GM23248 (cell line): Measurements from ENCODE around the gene ZSCAN1.

Experiments
- EZH2 ChIP-seq: fragments of 200-600 bp; sonication (generic); IDR thresholded peaks from 2 replicates; pipeline ENCODE4 v1.6.1; 2018; ENCODE audit warnings: antibody characterized with exemption, mild to moderate bottlenecking; ENCODE audit not compliant: insufficient read depth, poor library complexity, severe bottlenecking
- EZH2phosphoT487 ChIP-seq: fragments of 200-600 bp; sonication (generic); IDR thresholded peaks from 2 replicates; pipeline ENCODE4 v1.6.1; 2018; ENCODE audit warnings: antibody characterized with exemption, moderate library complexity, mild to moderate bottlenecking, low read depth; ENCODE audit not compliant: insufficient read depth

- TF ChIP-seq EZH2, result no peak
- no peak for TF ChIP-seq EZH2phosphoT487
Observed at GRCh38 chr19:58095328-58095727, 61.5 kb downstream of the ZSCAN1 start.
